SU-DHL-6 (cell line): ENCODE data around the gene GPR152.

ENCODE experiments used
- H2AFZ ChIP-seq: fragments of 200-600 bp; sonication (generic); 2 replicates; pipeline ENCODE4 v1.6.1; 2014; ENCODE audit warnings: low read depth, mild to moderate bottlenecking, moderate library complexity, mixed read lengths, antibody characterized with exemption, low read length; ENCODE audit not compliant: severe bottlenecking
- H3F3A ChIP-seq: fragments of 200-600 bp; shearing (Covaris generic); 2 replicates; pipeline ENCODE4 v1.6.0; 2016; ENCODE audit warnings: antibody characterized with exemption, mild to moderate bottlenecking; ENCODE audit not compliant: insufficient read depth
- H3K27ac ChIP-seq: fragments of 200-600 bp; sonication (generic); 2 replicates; pipeline ENCODE4 v1.5.1; 2016; ENCODE audit warnings: low read depth, mild to moderate bottlenecking, low read length, moderate library complexity, mixed read lengths
- H3K27me3 ChIP-seq: fragments of 200-600 bp; sonication (generic), shearing (Covaris generic); 2 replicates; pipeline ENCODE4 v1.6.0; 2014; ENCODE audit warnings: mild to moderate bottlenecking, low read length
- H3K36me3 ChIP-seq: fragments of 200-600 bp; sonication (generic); 2 replicates; pipeline ENCODE4 v1.6.1; 2014; ENCODE audit warnings: mild to moderate bottlenecking, low read length, mixed read lengths
- H3K4me2 ChIP-seq: fragments of 300-600, 200-600 bp; shearing (Covaris generic), sonication (generic); 2 replicates; pipeline ENCODE4 v1.6.0; 2014; ENCODE audit warnings: low read length, low read depth, mild to moderate bottlenecking; ENCODE audit not compliant: poor library complexity, severe bottlenecking
- H3K4me3 ChIP-seq: fragments of 200-600 bp; sonication (generic); 2 replicates; pipeline ENCODE4 v1.5.1; 2014; ENCODE audit warnings: antibody characterized with exemption, low read length, mild to moderate bottlenecking, mixed read lengths; ENCODE audit not compliant: insufficient read depth, poor library complexity, severe bottlenecking
- H3K79me2 ChIP-seq: fragments of 200-600 bp; sonication (generic); 2 replicates; pipeline ENCODE4 v1.6.1; 2014; ENCODE audit warnings: mild to moderate bottlenecking, low read length, moderate library complexity; ENCODE audit not compliant: insufficient read depth
- H3K9ac ChIP-seq: fragments of 200-600 bp; sonication (generic); 2 replicates; pipeline ENCODE4 v1.7.0; 2014; ENCODE audit warnings: mild to moderate bottlenecking, low read length
- H3K9me2 ChIP-seq: fragments of 200-600 bp; sonication (generic); replicated peaks from 2 replicates; pipeline ENCODE4 v1.6.1; 2014; ENCODE audit warnings: low read length; ENCODE audit not compliant: insufficient read depth
- H3K9me3 ChIP-seq: fragments of 200-600 bp; sonication (generic); 2 replicates; pipeline ENCODE4 v1.6.1; 2014; ENCODE audit warnings: low read length, mixed read lengths; ENCODE audit not compliant: insufficient read depth
- H4K20me1 ChIP-seq: fragments of 200-600 bp; sonication (generic); 2 replicates; pipeline ENCODE4 v1.6.1; 2014; ENCODE audit warnings: low read depth, mild to moderate bottlenecking, antibody characterized with exemption, low read length, moderate library complexity, mixed read lengths
- CTCF ChIP-seq: fragments of 200-600 bp; sonication (generic); IDR thresholded peaks from one replicate; pipeline ENCODE4 v1.5.1; 2017; ENCODE audit warnings: antibody characterized with exemption, mild to moderate bottlenecking, low read length, moderate library complexity; ENCODE audit not compliant: insufficient read depth, poor library complexity, severe bottlenecking
- EZH2phosphoT487 ChIP-seq: fragments of 200-600 bp; sonication (generic), shearing (Covaris generic); conservative IDR thresholded peaks from 2 replicates; pipeline ENCODE4 v1.6.1; 2018; ENCODE audit warnings: mild to moderate bottlenecking, antibody characterized with exemption, low read length, moderate library complexity, mixed read lengths

Gene GPR152

GRCh38 chr11:67500484-67500821, 47.9 kb upstream of the GPR152 start:
- H3K9me3 ChIP-seq: no peaks in the 10 kb centered on the region
- no peak overlapping the region for H3K9ac ChIP-seq

DNA sequence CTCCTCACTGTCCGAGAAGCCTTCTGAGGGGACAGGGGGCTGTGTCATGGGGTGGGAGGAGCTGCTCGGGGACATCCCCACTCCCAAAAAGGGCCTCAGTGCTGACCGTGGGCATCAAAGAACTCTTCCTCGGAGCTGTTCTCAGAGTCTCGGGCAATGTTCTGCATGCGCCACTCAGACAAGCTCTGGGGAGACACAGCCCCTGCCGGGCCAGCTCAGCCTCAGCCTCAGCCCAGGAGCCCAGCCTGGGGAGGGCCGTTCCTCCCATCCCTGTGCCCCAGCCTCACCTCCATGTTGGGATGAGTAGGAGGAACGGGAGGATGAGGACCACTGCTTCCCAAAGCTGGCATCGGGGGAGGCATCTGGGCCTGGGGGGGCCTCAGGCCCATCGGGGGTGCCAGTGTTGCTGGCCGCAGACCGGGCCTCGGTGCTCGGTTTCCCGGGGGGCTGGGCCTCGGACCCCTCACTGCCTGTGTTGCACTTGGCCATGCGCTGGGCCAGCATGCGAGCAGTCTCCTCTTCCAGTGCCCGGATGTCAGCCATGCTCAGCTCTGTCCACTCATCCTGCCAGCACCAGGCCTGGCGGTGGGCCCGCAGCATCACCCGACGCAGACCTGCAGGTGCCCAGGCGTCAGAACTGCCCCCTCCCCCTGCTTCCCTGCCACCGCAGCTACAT, 47.4 kb upstream of the GPR152 start:
- Histone ChIP-seq H3K4me2 (no peak overlapping the region), H3K36me3 (no peaks in the 10 kb centered on the region), H3K27ac (no peak overlapping the region), H2AFZ (no peak overlapping the region), H3K79me2 (peaks cover 16% of the 10 kb centered on the region), H3K4me3 (no peak overlapping the region), H3K9me3 (no peaks in the 10 kb centered on the region), H3F3A (no peaks in the 10 kb centered on the region), H3K9me2 (no peaks in the 10 kb centered on the region), H4K20me1 (no peaks in the 10 kb centered on the region; the same call in 1 of the 2 replicates), H3K9ac (no peak overlapping the region), H3K27me3 (no peaks in the 10 kb centered on the region)
- TF ChIP-seq CTCF (no peak), EZH2phosphoT487 (no peak)

More at GRCh38 chr11:67500484-67500821, 47.9 kb upstream of the GPR152 start:
- Histone ChIP-seq H3K9me2 (no peaks in the 10 kb centered on the region), H3K4me2 (no peak overlapping the region), H3K4me3 (no peak overlapping the region), H3K27ac (no peak overlapping the region), H3K27me3 (no peaks in the 10 kb centered on the region), H2AFZ (no peak overlapping the region), H4K20me1 (no peaks in the 10 kb centered on the region; the same call in 1 of the 2 replicates), H3K79me2 (peaks cover 16% of the 10 kb centered on the region), H3F3A (peaks cover 1% of the 10 kb centered on the region), H3K36me3 (no peaks in the 10 kb centered on the region)
- TF ChIP-seq EZH2phosphoT487 (no peak), CTCF (no peak)

GRCh38 chr11:67498544-67498972, 46.0 kb upstream of the GPR152 start:
- Histone ChIP-seq H3K36me3 (no peaks in the 10 kb centered on the region), H3F3A (no peaks in the 10 kb centered on the region), H3K27me3 (no peaks in the 10 kb centered on the region), H3K4me2 (no peak overlapping the region), H2AFZ (no peak overlapping the region), H3K9ac (no peak overlapping the region), H3K9me3 (no peaks in the 10 kb centered on the region), H3K9me2 (no peaks in the 10 kb centered on the region), H3K79me2 (peaks cover 4% of the 10 kb centered on the region), H3K27ac (no peak overlapping the region), H4K20me1 (no peaks in the 10 kb centered on the region; the same call in 1 of the 2 replicates), H3K4me3 (no peak overlapping the region)
- TF ChIP-seq CTCF (no peak), EZH2phosphoT487 (no peak)
